ENCODE data around the gene SORL1. TPM values are rescaled to one million over a fixed set of nuclear protein-coding genes. Genes with fewer than 3 reads are reported as not detected.

SORL1 gene
- total and polyA plus RNA-seq, 2 of the 8 experiments (the other 6 are each of a cell fraction or from before 2014, with no cell fraction given) = 38.1 to 65.5 TPM

DNA sequence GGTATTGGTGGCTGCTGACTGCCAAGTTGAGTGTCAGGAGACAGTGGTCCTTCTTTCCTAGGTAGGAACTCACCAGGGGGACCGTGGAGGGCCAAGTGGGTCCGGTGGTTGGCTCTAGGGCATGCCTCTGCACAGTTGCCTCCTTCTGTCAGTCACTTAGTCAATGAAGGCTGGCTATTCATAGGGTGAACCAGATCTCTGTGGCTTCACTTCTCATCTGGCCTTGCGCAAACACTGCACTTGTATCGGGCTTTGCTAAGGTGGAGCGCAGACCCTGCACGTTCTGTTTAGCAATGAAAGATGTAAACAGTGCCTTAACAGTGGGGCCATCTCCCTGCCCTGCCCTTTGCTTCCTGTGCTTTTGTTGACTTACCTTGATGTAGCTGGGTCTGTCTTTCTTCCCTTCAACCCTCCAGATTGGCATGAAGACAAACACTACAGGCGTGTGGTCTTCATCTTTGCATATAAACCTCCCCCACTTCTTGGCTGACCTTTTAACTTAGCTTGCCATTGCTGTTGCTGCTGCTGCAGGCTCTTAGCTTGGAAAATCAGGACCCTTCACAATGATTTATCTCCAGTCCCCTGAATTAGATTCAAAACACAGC lies 7.4 kb downstream of the SORL1 start:
- no peak overlapping the region for H3K14ac ChIP-seq (ENCODE audit: insufficient read length)
- H3K9ac ChIP-seq (replicated peaks in 1 of 4; ENCODE audit: extremely low read depth in 1 of 4, low read depth in 3 of 4, low read length in 3 of 4) = no peak overlapping the region
- TF ChIP-seq, protein P1, sequence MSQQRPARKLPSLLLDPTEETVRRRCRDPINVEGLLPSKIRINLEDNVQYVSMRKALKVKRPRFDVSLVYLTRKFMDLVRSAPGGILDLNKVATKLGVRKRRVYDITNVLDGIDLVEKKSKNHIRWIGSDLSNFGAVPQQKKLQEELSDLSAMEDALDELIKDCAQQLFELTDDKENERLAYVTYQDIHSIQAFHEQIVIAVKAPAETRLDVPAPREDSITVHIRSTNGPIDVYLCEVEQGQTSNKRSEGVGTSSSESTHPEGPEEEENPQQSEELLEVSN (IDR thresholded peaks at IDR 0.05) = no peak
- TF ChIP-seq MAFK (IDR thresholded peaks at IDR 0.05; ENCODE audit: low read depth, low read length) (no peak), CHD1 (IDR thresholded peaks at IDR 0.05; ENCODE audit: low read depth, low read length) (no peak), TCF12 (IDR thresholded peaks at IDR 0.05; ENCODE audit: low read depth, low read length) (no peak), KDM4A (IDR thresholded peaks at IDR 0.05; ENCODE audit: low read depth, low read length, severe bottlenecking) (no peak), CREB1 (IDR thresholded peaks at IDR 0.05) (no peak)
- TF ChIP-seq, protein P2, sequence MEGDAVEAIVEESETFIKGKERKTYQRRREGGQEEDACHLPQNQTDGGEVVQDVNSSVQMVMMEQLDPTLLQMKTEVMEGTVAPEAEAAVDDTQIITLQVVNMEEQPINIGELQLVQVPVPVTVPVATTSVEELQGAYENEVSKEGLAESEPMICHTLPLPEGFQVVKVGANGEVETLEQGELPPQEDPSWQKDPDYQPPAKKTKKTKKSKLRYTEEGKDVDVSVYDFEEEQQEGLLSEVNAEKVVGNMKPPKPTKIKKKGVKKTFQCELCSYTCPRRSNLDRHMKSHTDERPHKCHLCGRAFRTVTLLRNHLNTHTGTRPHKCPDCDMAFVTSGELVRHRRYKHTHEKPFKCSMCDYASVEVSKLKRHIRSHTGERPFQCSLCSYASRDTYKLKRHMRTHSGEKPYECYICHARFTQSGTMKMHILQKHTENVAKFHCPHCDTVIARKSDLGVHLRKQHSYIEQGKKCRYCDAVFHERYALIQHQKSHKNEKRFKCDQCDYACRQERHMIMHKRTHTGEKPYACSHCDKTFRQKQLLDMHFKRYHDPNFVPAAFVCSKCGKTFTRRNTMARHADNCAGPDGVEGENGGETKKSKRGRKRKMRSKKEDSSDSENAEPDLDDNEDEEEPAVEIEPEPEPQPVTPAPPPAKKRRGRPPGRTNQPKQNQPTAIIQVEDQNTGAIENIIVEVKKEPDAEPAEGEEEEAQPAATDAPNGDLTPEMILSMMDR (IDR thresholded peaks at IDR 0.05; ENCODE audit: control extremely low read depth in 1 of 3, insufficient read depth in 1 of 3, low read depth in 1 of 3, low read length in 3 of 3) = no peak
- H4K8ac ChIP-seq (ENCODE audit: extremely low read depth, insufficient read depth, low read length) = no peak overlapping the region
- H4K5ac ChIP-seq (ENCODE audit: insufficient read length, low read depth, low read length) = no peak overlapping the region
- peaks cover 26% of the 10 kb centered on the region for H3K79me1 ChIP-seq (ENCODE audit: low read depth, low read length)
- H3K36me3 ChIP-seq (ENCODE audit: control insufficient read depth in 2 of 4, insufficient read depth in 4 of 4, low read length in 3 of 4) = no peaks in the 10 kb centered on the region; a peak in 1 of 8 replicates
- H3K4me2 ChIP-seq (ENCODE audit: insufficient read depth in 1 of 2, low read depth in 2 of 2, low read length in 2 of 2) = no peak overlapping the region
- H2BK120ac ChIP-seq (replicated peaks; ENCODE audit: low read depth, low read length) = no peak overlapping the region
- ChIA-PET CTCF (ENCODE audit: partially characterized antibody) (interaction anchor here (0.8 to 2.0 kb wide), 5 partner anchors 12 to 24 kb away, joined by 3 to 4 read pairs (median 3); no protein-coding TSS in a partner anchor), POLR2A (ENCODE audit: partially characterized antibody) (interaction anchor here (1.2 kb wide), 1 partner anchor 8 kb away, joined by 3 read pairs; the partner anchor contains the start of gene SORL1)
- no peaks in the 10 kb centered on the region for H3K23me2 ChIP-seq (ENCODE audit: low read depth, low read length)
- peaks cover 18 to 97% of the 10 kb centered on the region in 2 experiments for H3K79me2 ChIP-seq (ENCODE audit: control insufficient read depth in 1 of 2, insufficient read depth in 2 of 2, low read length in 2 of 2)
- H2BK15ac ChIP-seq (ENCODE audit: low read length) = no peak overlapping the region
- H4K20me1 ChIP-seq (replicated peaks in 1 of 2; ENCODE audit: control insufficient read depth in 1 of 2, insufficient read depth in 2 of 2, low read length in 2 of 2) = peaks cover 0 to 4% of the 10 kb centered on the region in 2 experiments
- no peak overlapping the region for H2AK5ac ChIP-seq (ENCODE audit: low read depth, low read length)
- H2BK20ac ChIP-seq (ENCODE audit: low read length) = no peak overlapping the region
- no peak overlapping the region for H3K56ac ChIP-seq (replicated peaks; ENCODE audit: insufficient read length, low read depth, low read length)
- no peak for DNase-seq (ENCODE audit: low read depth in 1 of 2, low spot score in 2 of 2)
- no peak overlapping the region for H2BK5ac ChIP-seq (ENCODE audit: low read depth, low read length)
- H2BK12ac ChIP-seq (ENCODE audit: low read depth, low read length) = no peak overlapping the region
- peaks cover 14 to 31% (median 25%) of the 10 kb centered on the region in 4 experiments for H3K4me1 ChIP-seq (replicated peaks in 1 of 4; ENCODE audit: control insufficient read depth in 3 of 4, insufficient read depth in 4 of 4, low read length in 3 of 4)
- no peak overlapping the region for H3K27ac ChIP-seq (ENCODE audit: low read depth, low read length)
- WGBS, 2 experiments (ENCODE audit: extremely low coverage in 1 of 2, insufficient coverage in 1 of 2, insufficient read length in 1 of 2, insufficient replicate concordance in 2 of 2, low coverage in 1 of 2, low lambda C conversion rate in 2 of 2, missing lambda C conversion rate in 1 of 2) = 90% methylated on average over 7 of the region's 7 CpGs; no CpG with 5 or more reads in 1 of the 2 experiments
- no peak overlapping the region for H3K23ac ChIP-seq (ENCODE audit: insufficient read length)
- H3K4me3 ChIP-seq (ENCODE audit: extremely low read depth in 1 of 4, insufficient read depth in 2 of 4, low read depth in 3 of 4, low read length in 4 of 4) = no peak overlapping the region
- FAIRE-seq = no peak
- no peaks in the 10 kb centered on the region for H3K9me3 ChIP-seq (ENCODE audit: insufficient read depth in 2 of 2, low read depth in 1 of 2, low read length in 1 of 2)
- no peak overlapping the region for H3K18ac ChIP-seq (ENCODE audit: extremely low read depth, low read length)
- no peaks in the 10 kb centered on the region for H3K27me3 ChIP-seq (replicated peaks in 1 of 4; ENCODE audit: control insufficient read depth in 3 of 4, extremely low read depth in 1 of 4, insufficient read depth in 3 of 4, low read length in 3 of 4)
- H3K4ac ChIP-seq (replicated peaks; ENCODE audit: insufficient read length, low read depth, low read length) = no peak overlapping the region
- no peak overlapping the region for H4K91ac ChIP-seq (replicated peaks; ENCODE audit: insufficient read length, low read length)
- no peak overlapping the region for H2AFZ ChIP-seq (ENCODE audit: low read length)

Measured in H1 (cell line).